Peyer's patch (tissue), 4 donors: Measurements from ENCODE around the gene TENT5A.

Experiments
- CTCF ChIP-seq, 6 experiments: fragments of 450-650 bp in 4 of 6; fragments of 200-600 bp in 2 of 6; sonication (generic) in 1 of 6; IDR thresholded peaks; one replicate each; pipeline ENCODE4 v1.5.1; 2017 to 2019; ENCODE audit warnings: antibody characterized with exemption in 6 of 6, mild to moderate bottlenecking in 3 of 6, moderate library complexity in 1 of 6
- POLR2A ChIP-seq, 2 donors: fragments of 450-650 bp; IDR thresholded peaks; one replicate each; pipeline ENCODE4 v1.5.1; 2017; ENCODE audit warnings: antibody characterized with exemption in 2 of 2, mild to moderate bottlenecking in 2 of 2, moderate library complexity in 2 of 2

- no peak for TF ChIP-seq CTCF (IDR thresholded peaks at IDR 0.05)
- no peak for TF ChIP-seq POLR2A (IDR thresholded peaks at IDR 0.05)
Measured at GRCh38 chr6:81734500-81735150, 17.9 kb downstream of the TENT5A start.
